GM18867 (cell line): ENCODE results near the gene THUMPD1.
A peak's percentile ranks its signal among the peaks of the same experiment; 100 is the strongest.
"Not testable (repeated sequence)": the region's sequence is repeated elsewhere in the genome, so short reads cannot be mapped to it uniquely, and the experiment has no call there.

Source experiments
- ATAC-seq: cut with Tn5 transposase; IDR thresholded peaks from one replicate; pipeline ENCODE4 v1.9.1; 2021; ENCODE audit warnings: mild to moderate bottlenecking, moderate library complexity; ENCODE audit not compliant: unreplicated experiment

Gene THUMPD1

DNA sequence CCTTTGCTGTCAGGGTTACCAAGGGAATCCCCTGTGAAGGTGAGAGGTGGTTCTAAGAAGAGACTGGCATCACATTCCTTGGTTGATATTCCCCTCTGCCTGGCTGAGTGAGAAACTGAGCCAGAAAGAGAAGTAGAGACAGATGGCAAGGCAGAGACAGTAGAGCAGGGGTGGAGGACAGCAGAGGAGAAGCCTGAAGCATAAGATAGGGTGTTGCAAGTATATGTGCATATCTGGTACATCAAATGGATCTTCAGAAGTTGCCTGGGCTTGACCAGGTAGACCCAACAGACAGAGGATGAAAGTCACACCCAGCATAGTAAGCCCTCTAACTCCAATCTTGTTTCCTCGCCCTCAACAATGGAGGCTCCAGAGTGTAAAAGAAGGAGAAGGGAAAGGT, 7.9 kb upstream of the THUMPD1 start:
- ATAC-seq, result no peak

DNA sequence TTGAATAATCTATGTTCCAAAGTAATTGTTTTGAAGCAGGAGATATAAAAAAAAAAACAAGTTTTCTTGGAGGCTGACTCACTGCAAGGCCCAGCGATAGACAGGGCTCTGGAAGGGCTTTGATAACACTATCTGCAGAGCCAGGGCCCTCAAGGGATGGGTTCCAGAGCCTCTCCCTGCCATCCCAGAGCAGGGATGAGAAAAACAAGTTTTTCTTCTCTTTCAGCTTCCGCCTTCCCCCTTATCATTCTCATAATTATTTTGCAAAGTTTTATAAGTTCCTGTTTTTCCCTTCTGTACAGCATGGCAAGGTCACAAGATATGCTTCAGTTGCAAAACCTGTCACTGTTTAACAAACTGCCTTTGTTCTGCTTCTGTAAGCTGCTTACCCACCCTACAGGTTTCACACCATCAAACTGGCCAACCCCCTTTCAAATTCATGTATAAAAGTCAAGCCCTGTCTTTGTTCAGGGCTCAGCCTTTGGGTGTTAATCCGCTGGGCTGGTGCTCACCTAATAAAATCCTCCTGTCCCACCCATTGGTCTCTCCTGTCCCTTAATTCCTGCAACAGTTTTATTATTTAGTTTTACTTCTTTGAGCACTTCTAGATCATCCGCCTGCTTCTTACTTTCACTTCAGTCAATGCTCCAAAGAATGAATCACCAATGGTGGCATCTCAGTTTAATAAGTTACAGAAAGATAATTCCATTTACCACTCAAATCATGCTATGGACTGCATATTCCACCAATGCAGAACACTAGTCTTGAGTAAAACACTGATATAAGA, 5.6 kb upstream of the THUMPD1 start:
- ATAC-seq, result no peak

DNA sequence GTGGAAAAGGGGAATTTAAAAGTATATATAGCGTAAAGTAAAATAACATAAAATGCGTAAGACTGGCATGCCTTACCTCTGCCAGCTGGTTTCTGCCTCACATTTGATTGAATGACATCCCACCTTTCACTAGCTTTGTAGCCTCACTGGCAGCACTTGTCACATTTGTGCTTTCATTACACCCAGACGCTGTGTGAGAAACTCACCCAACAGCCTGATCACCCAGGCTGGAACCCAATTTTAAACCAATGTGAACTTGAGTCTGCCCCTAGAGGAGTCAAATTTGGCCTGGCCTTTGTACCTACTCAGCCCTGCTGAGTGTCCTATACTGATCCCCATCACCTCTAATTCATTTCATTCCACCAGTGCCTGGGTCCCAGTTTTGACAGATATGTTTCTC, 4.8 kb upstream of the THUMPD1 start:
- no peak for ATAC-seq

- ATAC-seq, result no peak
Measured at GRCh38 chr16:20744922-20745440, 3.4 kb upstream of the THUMPD1 start.

DNA sequence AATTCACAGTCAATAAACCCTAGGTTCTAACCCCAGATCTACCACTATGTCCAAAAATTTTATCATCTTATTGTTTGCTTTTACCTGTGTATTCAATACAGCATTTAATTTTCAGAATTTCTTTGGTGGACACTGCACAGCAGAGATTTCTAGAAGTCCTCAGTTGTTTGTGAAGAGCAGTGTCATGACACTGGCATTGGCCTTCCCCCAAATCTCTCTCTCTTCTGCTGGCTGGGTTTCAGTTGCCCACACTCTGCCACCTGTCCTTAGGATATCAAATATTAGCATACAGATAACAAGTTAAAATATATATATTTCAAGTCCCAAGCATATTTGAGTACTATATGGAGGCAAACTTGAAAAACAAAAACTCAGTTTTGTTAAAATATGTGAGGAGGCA, 2.0 kb upstream of the THUMPD1 start:
- no peak for ATAC-seq

- ATAC-seq, result peak; percentile 87
Measured at GRCh38 chr16:20740901-20741521, 607 bp downstream of the THUMPD1 start.

DNA sequence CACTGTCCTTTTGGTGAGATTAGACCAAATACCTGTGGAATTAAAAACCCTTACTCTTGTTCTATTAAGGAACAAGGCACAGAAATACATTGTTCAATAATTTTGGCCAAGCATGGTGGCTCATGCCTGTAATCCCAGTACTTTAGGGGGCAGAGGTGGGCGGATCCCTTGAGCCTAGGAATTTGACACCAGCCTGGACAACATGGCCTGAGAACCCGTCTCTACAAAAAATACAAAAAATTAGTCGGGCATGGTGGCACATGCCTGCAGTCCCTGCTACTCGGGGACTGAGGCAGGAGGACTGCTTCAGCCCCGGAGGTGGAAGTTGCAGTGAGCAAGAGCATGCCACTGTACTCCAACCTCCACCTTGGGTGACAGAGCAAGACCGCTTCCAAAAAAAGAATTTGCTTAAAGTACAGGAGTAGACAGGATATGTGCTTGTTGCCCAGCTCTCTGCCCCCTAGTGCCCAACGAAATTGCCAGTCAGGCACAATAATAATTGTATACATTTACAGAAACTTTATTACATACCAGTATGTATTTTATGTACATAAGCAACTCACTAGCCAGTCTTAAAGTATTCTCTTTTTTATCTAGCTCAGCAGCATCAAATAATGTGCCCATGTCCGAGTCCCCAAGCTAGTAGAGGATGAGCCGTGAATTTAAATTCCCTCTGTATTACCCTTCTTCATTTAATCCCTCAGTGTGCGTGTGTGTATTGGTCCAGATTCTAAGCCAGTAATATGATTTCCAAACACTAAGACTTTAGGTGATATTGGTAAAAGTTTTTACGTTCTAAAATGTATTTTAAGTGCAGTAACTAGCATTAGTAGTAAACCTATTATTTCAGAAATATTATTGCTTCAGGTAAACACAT, 1.4 kb downstream of the THUMPD1 start:
- ATAC-seq, result no peak

DNA sequence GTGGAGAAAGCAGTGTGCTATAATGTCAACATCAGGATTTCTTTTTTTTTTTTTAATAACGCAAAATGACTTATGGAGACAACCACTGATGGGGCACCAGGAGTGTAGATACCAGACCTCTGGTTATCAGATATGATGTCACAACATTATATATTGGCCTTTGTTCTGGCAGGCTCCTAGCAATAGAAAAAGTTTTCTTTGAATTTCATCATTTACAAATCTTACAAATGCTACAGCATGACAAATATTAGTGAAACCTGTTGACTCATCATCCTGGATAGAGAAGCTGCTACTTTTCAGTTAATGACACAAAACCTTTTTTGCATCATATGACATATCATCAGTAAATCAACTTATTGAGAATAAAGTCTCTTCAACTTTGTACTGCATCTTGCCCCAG, 6.1 kb downstream of the THUMPD1 start:
- ATAC-seq, result no peak

- no peak for ATAC-seq
Measured at GRCh38 chr16:20734782-20735181, 6.8 kb downstream of the THUMPD1 start.

DNA sequence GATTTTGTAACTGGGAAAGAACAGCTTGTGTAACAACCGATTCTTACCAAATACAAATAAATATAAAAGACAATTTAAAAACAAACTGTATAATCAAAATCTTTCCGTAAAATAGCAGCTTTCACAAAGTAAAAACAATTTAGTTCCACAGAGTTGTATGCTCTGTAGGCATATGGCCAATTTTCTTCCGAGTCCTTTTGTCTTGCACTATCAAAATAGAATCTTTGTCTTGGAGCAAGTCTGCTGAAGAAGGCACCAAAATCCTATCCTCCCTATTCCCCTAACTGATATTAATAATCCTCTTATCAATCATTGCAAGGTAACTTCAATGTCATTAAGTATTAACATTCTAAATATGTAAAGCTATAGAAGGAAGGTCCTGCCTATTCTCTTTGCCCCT, 7.6 kb downstream of the THUMPD1 start:
- ATAC-seq, result no peak

GRCh38 chr16:20729141-20729540, 12.5 kb downstream of the THUMPD1 start:
- no peak for ATAC-seq

- ATAC-seq, result no peak
Measured at GRCh38 chr16:20727181-20727580, 14.4 kb downstream of the THUMPD1 start.

DNA sequence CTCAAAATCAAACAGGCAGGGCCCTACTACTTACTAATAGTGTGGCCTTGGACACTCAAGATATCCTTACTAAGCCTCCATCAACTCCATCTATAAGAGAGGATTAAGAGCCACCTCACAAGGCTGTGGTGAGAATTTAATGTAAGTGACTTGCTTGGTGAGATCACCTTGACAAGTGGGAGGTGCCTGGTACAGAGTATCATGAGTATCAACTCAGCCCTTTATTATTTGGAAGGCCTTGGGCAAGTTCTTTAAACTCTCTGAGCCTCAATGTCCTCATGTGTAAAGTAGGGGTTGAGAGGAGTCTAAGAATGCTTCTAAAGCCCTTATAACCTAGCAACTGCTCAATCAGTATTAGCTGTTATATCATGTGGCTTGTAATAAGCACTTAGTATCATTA, 15.0 kb downstream of the THUMPD1 start:
- ATAC-seq, result no peak

- ATAC-seq, result no peak
Measured at GRCh38 chr16:20720251-20720650, 21.4 kb downstream of the THUMPD1 start.

GRCh38 chr16:20717718-20718117, 23.9 kb downstream of the THUMPD1 start:
- ATAC-seq, result not testable (repeated sequence)

GRCh38 chr16:20711277-20711911, 30.2 kb downstream of the THUMPD1 start:
- no peak for ATAC-seq

GRCh38 chr16:20708129-20708528, 33.5 kb downstream of the THUMPD1 start:
- not testable (repeated sequence) for ATAC-seq

GRCh38 chr16:20707461-20707860, 34.2 kb downstream of the THUMPD1 start:
- no peak for ATAC-seq

DNA sequence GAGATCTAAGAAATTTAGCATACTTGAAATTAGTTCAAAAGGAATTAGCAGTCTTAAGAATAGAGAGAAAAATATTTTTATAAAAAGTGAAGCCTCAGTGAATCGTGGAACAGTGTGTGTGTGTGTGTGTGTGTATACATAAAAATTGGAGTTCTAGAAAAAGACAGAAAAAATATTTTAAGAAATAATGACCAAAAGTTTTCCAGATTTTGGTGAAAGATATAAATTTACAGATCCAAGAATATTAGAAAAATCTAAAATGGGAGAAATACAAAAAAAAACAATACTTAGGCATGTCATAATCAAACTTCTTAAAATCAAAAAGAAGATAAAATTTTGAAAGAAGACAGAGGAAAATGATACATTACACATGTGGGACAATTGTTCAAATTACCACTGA, 35.6 kb downstream of the THUMPD1 start:
- ATAC-seq, result not testable (repeated sequence)

- no peak for ATAC-seq
Measured at GRCh38 chr16:20704281-20704680, 37.3 kb downstream of the THUMPD1 start.

DNA sequence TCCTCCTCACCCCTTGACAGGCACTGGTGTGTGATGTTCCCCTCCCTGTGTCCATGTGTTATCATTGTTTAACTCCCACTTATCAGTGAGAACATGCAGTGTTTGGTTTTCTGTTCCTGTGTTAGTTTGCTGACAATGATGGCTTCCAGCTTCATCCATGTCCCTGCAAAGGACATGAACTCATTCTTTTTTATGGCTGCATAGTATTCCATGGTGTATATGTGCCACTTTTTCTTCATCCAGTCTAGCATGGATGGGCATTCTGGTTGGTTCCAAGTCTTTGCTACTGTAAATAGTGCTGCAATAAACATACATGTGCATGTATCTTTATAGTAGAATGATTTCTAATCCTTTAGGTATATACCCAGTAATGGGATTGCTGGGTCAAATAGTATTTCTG, 39.9 kb downstream of the THUMPD1 start:
- ATAC-seq, result not testable (repeated sequence)
